Adipose tissue (tissue), 3 donors: ENCODE results near the gene LRP1. TPM values are rescaled to one million over a fixed set of nuclear protein-coding genes. Genes with fewer than 3 reads are reported as not detected.

Experiments used
- H3K27ac ChIP-seq: one replicate; pipeline ENCODE4 v1.5.1; 2013; ENCODE audit warnings: low read depth, low read length
- WGBS, 3 donors: extraction: QIAGEN DNeasy Blood & Tissue Kit; methylation state at CpG; one replicate each; pipeline ENCODE4 v1.1.7; 2013; 5-methylcytosine and 5-hydroxymethylcytosine counted together
- polyA plus RNA-seq, 3 donors: library from polyadenylated mRNA; stranded (reverse); fragments of 200-250 nt; gene quantifications; one replicate each; pipeline ENCODE4 v1.2.3, GENCODE V29; 2013
- donor health status: healthy with polysubstance abuse.
- donor health status: Bipolar disorder and iron deficiency.
- donor health status: healthy.

The LRP1 gene
- polyA plus RNA-seq, 3 donors: 28.1 to 414 (median 116) TPM

GRCh38 chr12:57128519-57129247 is 400 bp downstream of the LRP1 start:
- 3 to 8% (median 3%) methylated on average over 25 to 35 of the region's 35 CpGs for WGBS, 3 donors
- no peak overlapping the region for H3K27ac ChIP-seq

- no peak overlapping the region for H3K27ac ChIP-seq
- WGBS, 3 donors: 15 to 22% (median 16%) methylated on average over 10 to 12 of the region's 12 CpGs
Measured at GRCh38 chr12:57129321-57129842, 1.1 kb downstream of the LRP1 start.

- H3K27ac ChIP-seq: no peak overlapping the region
Measured at GRCh38 chr12:57129889-57130288, 1.6 kb downstream of the LRP1 start.

GRCh38 chr12:57130941-57131340 is 2.7 kb downstream of the LRP1 start:
- no peak overlapping the region for H3K27ac ChIP-seq
- 48 to 70% (median 68%) methylated on average over 2 of the region's 2 CpGs for WGBS, 3 donors

GRCh38 chr12:57131896-57132744 is 3.8 kb downstream of the LRP1 start:
- 47 to 68% (median 52%) methylated on average over 9 of the region's 9 CpGs for WGBS, 3 donors
- peak overlapping the region; percentile 4 for H3K27ac ChIP-seq

- 58 to 66% (median 66%) methylated on average over 4 of the region's 4 CpGs for WGBS, 3 donors
Measured at GRCh38 chr12:57133013-57133569, 4.8 kb downstream of the LRP1 start.

GRCh38 chr12:57133916-57134315 is 5.6 kb downstream of the LRP1 start:
- 48 to 58% (median 52%) methylated on average over 5 to 6 of the region's 6 CpGs for WGBS, 3 donors
- peak overlapping the region; percentile 36 for H3K27ac ChIP-seq

More at GRCh38 chr12:57133013-57133569, 4.8 kb downstream of the LRP1 start:
- H3K27ac ChIP-seq: no peak overlapping the region

- H3K27ac ChIP-seq: no peak overlapping the region
- 68 to 83% (median 73%) methylated on average over 9 of the region's 9 CpGs for WGBS, 3 donors
Measured at GRCh38 chr12:57134949-57135348, 6.7 kb downstream of the LRP1 start.

- 28 to 61% (median 37%) methylated on average over 15 to 18 of the region's 18 CpGs for WGBS, 3 donors
- peak overlapping the region; percentile 1 for H3K27ac ChIP-seq
Measured at GRCh38 chr12:57135527-57136326, 7.4 kb downstream of the LRP1 start.

GRCh38 chr12:57138526-57139272 is 10.4 kb downstream of the LRP1 start:
- H3K27ac ChIP-seq: peak overlapping the region; percentile 49
- 41 to 78% (median 46%) methylated on average over 13 of the region's 13 CpGs for WGBS, 3 donors

GRCh38 chr12:57139796-57140649 is 11.7 kb downstream of the LRP1 start:
- WGBS, 3 donors: 64 to 77% (median 71%) methylated on average over 6 of the region's 6 CpGs
- no peak overlapping the region for H3K27ac ChIP-seq

GRCh38 chr12:57141249-57141648 is 13.0 kb downstream of the LRP1 start:
- H3K27ac ChIP-seq: no peak overlapping the region

GRCh38 chr12:57142121-57142520 is 13.8 kb downstream of the LRP1 start:
- H3K27ac ChIP-seq: no peak overlapping the region
- 67 to 73% (median 72%) methylated on average over 9 of the region's 9 CpGs for WGBS, 3 donors

More at GRCh38 chr12:57141249-57141648, 13.0 kb downstream of the LRP1 start:
- WGBS, 3 donors: 84 to 88% (median 85%) methylated on average over 8 of the region's 8 CpGs

- no peak overlapping the region for H3K27ac ChIP-seq
- WGBS, 3 donors: 61 to 70% (median 65%) methylated on average over 6 to 7 of the region's 7 CpGs
Measured at GRCh38 chr12:57142727-57143126, 14.4 kb downstream of the LRP1 start.

- 81% methylated on average over 4 of the region's 4 CpGs for WGBS, 3 donors
- no peak overlapping the region for H3K27ac ChIP-seq
Measured at GRCh38 chr12:57143454-57143853, 15.2 kb downstream of the LRP1 start.

- 58 to 73% (median 66%) methylated on average over 10 of the region's 10 CpGs for WGBS, 3 donors
- H3K27ac ChIP-seq: no peak overlapping the region
Measured at GRCh38 chr12:57145460-57146059, 17.3 kb downstream of the LRP1 start.
